AG09309 (cell line): ENCODE measurements around the gene OLFM4.

Experiments
- DNase-seq: peaks from one replicate; pipeline ENCODE4 v3.0.0-alpha.2; 2010; ENCODE audit warnings: low read depth
- H3K4me3 ChIP-seq: 2 replicates; pipeline ENCODE4 v1.5.1; 2011; ENCODE audit warnings: mild to moderate bottlenecking, low read depth, low read length, moderate library complexity; ENCODE audit not compliant: control insufficient read depth
- TF ChIP-seq, protein P1 (sequence below): IDR thresholded peaks from 2 replicates; pipeline ENCODE4 v1.5.1; 2011; ENCODE audit warnings: mild to moderate bottlenecking, low read depth, low read length, inconsistent platforms; ENCODE audit not compliant: insufficient read depth, control insufficient read depth; ENCODE audit errors: missing control alignments

Gene OLFM4

DNA sequence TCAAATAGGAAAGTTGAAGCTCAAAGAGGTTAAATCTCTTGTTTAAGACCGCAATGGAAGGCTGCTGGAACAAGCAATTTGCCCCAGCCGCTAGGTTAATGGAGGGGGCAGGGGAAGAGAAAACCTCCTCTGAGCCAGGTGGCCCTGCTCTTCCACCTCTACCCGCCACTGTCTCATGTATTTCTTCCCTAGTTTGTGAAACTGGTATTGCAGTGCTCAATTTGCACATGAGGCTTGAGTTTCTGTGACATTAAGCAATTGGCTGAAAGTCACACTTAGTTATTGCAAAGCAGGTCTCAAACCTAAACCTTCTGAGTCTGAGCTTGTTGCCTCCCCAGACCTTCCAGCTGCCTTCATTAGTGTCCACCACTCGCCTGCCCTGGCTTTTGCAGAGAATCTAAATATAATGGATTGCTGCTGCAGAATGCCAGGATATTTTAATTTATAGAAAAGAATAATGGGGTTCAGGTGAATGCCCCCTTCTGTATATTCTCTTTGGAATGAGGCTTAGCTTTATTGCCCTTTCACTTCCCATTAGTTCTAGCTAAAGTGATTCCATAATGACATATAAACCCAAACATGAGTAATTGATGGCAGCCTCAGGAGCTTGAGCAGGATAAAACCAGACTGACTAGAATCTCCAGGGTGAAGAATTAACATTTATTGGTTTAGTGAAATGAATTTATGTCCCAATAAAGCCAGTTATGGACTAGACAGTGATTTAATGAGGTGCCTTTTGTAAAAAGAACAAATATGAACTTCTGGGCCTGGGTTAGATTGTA, 27.0 kb upstream of the OLFM4 start:
- TF ChIP-seq, protein P1, sequence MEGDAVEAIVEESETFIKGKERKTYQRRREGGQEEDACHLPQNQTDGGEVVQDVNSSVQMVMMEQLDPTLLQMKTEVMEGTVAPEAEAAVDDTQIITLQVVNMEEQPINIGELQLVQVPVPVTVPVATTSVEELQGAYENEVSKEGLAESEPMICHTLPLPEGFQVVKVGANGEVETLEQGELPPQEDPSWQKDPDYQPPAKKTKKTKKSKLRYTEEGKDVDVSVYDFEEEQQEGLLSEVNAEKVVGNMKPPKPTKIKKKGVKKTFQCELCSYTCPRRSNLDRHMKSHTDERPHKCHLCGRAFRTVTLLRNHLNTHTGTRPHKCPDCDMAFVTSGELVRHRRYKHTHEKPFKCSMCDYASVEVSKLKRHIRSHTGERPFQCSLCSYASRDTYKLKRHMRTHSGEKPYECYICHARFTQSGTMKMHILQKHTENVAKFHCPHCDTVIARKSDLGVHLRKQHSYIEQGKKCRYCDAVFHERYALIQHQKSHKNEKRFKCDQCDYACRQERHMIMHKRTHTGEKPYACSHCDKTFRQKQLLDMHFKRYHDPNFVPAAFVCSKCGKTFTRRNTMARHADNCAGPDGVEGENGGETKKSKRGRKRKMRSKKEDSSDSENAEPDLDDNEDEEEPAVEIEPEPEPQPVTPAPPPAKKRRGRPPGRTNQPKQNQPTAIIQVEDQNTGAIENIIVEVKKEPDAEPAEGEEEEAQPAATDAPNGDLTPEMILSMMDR, result no peak
- DNase-seq, result no peak
- H3K4me3 ChIP-seq, result no peak overlapping the region

- no peak for DNase-seq
- TF ChIP-seq, protein P1, result no peak
- H3K4me3 ChIP-seq, result no peak overlapping the region
Observed at GRCh38 chr13:53004573-53004972, 24.0 kb upstream of the OLFM4 start.

DNA sequence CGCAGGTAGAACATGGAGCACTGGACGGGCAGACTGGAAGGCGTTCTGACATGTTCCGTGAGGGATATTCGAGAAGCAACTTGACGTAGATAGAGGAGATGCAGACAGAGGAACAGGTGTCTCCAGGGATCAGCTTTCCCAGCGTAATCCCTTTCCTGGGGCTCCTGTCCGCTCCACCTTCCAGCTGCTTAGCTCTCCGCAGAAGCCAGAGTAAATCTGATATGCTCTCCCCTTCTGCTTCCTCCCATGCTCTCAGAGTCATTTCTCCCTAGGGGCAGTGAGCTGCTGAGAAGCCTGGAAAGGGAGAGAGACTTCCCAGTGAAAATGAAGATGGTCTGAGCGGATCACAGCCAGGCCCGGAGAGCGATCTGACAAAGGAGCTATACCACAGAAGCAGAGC, 23.0 kb upstream of the OLFM4 start:
- no peak overlapping the region for H3K4me3 ChIP-seq
- TF ChIP-seq, protein P1, result no peak
- no peak for DNase-seq

GRCh38 chr13:53007872-53008271, 20.7 kb upstream of the OLFM4 start:
- no peak for DNase-seq
- TF ChIP-seq, protein P1, result no peak
- H3K4me3 ChIP-seq, result no peak overlapping the region

DNA sequence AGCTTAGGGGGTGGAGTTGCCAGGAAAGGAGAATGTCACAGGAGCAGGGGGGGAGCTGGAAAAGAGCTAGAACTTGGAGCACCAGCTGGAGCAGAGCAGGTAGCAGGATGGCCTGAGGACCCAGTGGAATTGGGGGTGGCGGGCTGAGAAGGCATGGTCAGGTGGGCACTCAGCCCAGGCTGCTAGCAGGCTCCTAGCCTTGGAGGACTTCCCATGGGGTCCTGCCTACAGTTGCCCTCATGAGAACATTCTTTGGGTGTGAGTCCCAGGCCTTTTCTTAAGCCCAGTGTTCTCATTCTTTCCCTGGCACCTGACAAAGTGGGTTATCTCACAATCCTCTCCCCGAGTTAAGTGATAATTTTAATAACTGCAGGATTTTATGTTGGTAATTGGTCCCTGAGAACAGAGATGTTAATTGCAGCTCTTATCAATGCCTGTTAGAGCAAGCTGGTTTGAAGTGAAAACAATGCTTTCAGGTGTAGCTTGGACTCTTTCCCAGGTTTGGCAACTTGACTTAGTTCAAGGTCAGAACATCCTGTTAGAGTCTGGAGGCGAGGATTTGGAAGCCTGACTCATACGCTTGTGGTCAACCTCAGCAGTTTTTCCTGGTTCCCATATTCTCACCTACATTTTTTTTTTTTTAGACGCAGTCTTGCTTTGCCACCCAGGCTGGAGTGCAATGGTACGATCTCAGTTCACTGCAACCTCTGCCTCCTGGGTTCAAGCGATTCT, 18.1 kb upstream of the OLFM4 start:
- DNase-seq, result no peak
- TF ChIP-seq, protein P1, result no peak

GRCh38 chr13:53012707-53013106, 15.9 kb upstream of the OLFM4 start:
- DNase-seq, result no peak
- no peak overlapping the region for H3K4me3 ChIP-seq
- TF ChIP-seq, protein P1, result no peak

More for the DNA sequence above, 18.1 kb upstream of the OLFM4 start:
- no peak overlapping the region for H3K4me3 ChIP-seq
